GM12872 (cell line): ENCODE results near the gene VAV2.

ENCODE experiments used
- CTCF ChIP-seq: IDR thresholded peaks from 3 replicates; pipeline ENCODE4 v1.5.1; 2011; ENCODE audit warnings: low read depth, mild to moderate bottlenecking, low read length, moderate library complexity; ENCODE audit not compliant: insufficient read depth

Gene VAV2

GRCh38 chr9:133775291-133775690, 216.8 kb downstream of the VAV2 start:
- no peak for TF ChIP-seq CTCF

- TF ChIP-seq CTCF: no peak
Measured at GRCh38 chr9:133774799-133775198, 217.3 kb downstream of the VAV2 start.

- no peak for TF ChIP-seq CTCF
Measured at GRCh38 chr9:133773889-133774655, 218.1 kb downstream of the VAV2 start.

GRCh38 chr9:133772581-133772980, 219.5 kb downstream of the VAV2 start:
- no peak for TF ChIP-seq CTCF

- TF ChIP-seq CTCF: no peak
Measured at GRCh38 chr9:133771486-133772482, 220.3 kb downstream of the VAV2 start.

- no peak for TF ChIP-seq CTCF
Measured at GRCh38 chr9:133770076-133770777, 221.9 kb downstream of the VAV2 start.
